HepG2 (cell line): Measurements from ENCODE around the gene EZH1. TPM values are rescaled to one million over a fixed set of nuclear protein-coding genes. Genes with fewer than 3 reads are reported as not detected.

Experiments
- ARNT2 ChIP-seq: sonication (generic); formaldehyde crosslinking; IDR thresholded peaks from 2 replicates; pipeline ENCODE4 v1.8.0; 2022; ENCODE audit warnings: mild to moderate bottlenecking, low read depth, missing genetic modification reagents, moderate library complexity
- ATF7 ChIP-seq, 2 experiments: fragments of 450-650 bp in 1 of 2; sonication (generic) in 1 of 2; formaldehyde crosslinking in 1 of 2; IDR thresholded peaks; 2 replicates each; pipeline versions ENCODE4 v1.4.0 to v1.6.1; 2016 to 2020; ENCODE audit warnings: antibody characterized with exemption in 1 of 2, mild to moderate bottlenecking in 1 of 2, missing genetic modification reagents in 1 of 2
- BORCS8-MEF2B ChIP-seq: sonication (generic); formaldehyde crosslinking; IDR thresholded peaks from 2 replicates; pipeline ENCODE4 v1.8.0; 2022; ENCODE audit warnings: mild to moderate bottlenecking, missing genetic modification reagents
- CBX2 ChIP-seq, 2 experiments: fragments of 200-600 bp in 1 of 2; sonication (generic); formaldehyde crosslinking in 1 of 2; IDR thresholded peaks; 2 replicates each; pipeline versions ENCODE4 v1.7.0 to v1.8.1; 2018 to 2022; ENCODE audit warnings: low read depth in 2 of 2, low read length in 1 of 2, mild to moderate bottlenecking in 1 of 2, missing genetic modification reagents in 1 of 2
- CEBPB ChIP-seq: IDR thresholded peaks from 2 replicates; pipeline ENCODE4 v1.6.1; 2011; ENCODE audit warnings: low read depth, low read length, improper control_type of control experiment, borderline replicate concordance
- DR1 ChIP-seq: sonication (generic); formaldehyde crosslinking; IDR thresholded peaks from 2 replicates; pipeline ENCODE4 v1.8.0; 2021; ENCODE audit warnings: mild to moderate bottlenecking, missing genetic modification reagents, inconsistent platforms
- FOXK1 ChIP-seq: sonication (generic); formaldehyde crosslinking; IDR thresholded peaks from 2 replicates; pipeline ENCODE4 v1.4.0; 2020; ENCODE audit warnings: low read depth, missing genetic modification reagents, borderline replicate concordance
- PBX2 ChIP-seq: IDR thresholded peaks from 2 replicates; pipeline ENCODE4 v1.6.1; 2016; ENCODE audit warnings: control low read depth
- TAF1 ChIP-seq: sonication (generic); formaldehyde crosslinking; IDR thresholded peaks from 2 replicates; pipeline ENCODE4 v1.4.0; 2020; ENCODE audit warnings: missing genetic modification reagents
- ZBTB4 ChIP-seq: sonication (generic); formaldehyde crosslinking; IDR thresholded peaks from 2 replicates; pipeline ENCODE4 v1.4.0; 2020; ENCODE audit warnings: missing genetic modification reagents, mild to moderate bottlenecking, borderline replicate concordance
- ZBTB7B ChIP-seq: sonication (generic); formaldehyde crosslinking; IDR thresholded peaks from 2 replicates; pipeline ENCODE4 v1.4.0; 2020; ENCODE audit warnings: missing genetic modification reagents
- ZFP1 ChIP-seq: IDR thresholded peaks from 2 replicates; pipeline ENCODE4 v1.6.1; 2016
- ZFP36L2 ChIP-seq: sonication (generic); formaldehyde crosslinking; IDR thresholded peaks from 2 replicates; pipeline ENCODE4 v1.4.0; 2020; ENCODE audit warnings: missing genetic modification reagents
- ZFP82 ChIP-seq: sonication (generic); formaldehyde crosslinking; IDR thresholded peaks from 2 replicates; pipeline ENCODE4 v1.5.1; 2020; ENCODE audit warnings: mild to moderate bottlenecking, missing genetic modification reagents, borderline replicate concordance
- ZNF180 ChIP-seq: sonication (generic); formaldehyde crosslinking; IDR thresholded peaks from 2 replicates; pipeline ENCODE4 v1.4.0; 2020; ENCODE audit warnings: low read depth, missing genetic modification reagents, borderline replicate concordance
- ZNF276 ChIP-seq: sonication (generic); formaldehyde crosslinking; IDR thresholded peaks from 2 replicates; pipeline ENCODE4 v1.4.0; 2020; ENCODE audit warnings: mild to moderate bottlenecking, low read depth, missing genetic modification reagents
- ZNF562 ChIP-seq: sonication (generic); formaldehyde crosslinking; IDR thresholded peaks from 2 replicates; pipeline ENCODE4 v1.8.0; 2022; ENCODE audit warnings: missing genetic modification reagents, borderline replicate concordance
- ZSCAN25 ChIP-seq: sonication (generic); formaldehyde crosslinking; IDR thresholded peaks from 2 replicates; pipeline ENCODE4 v1.8.0; 2022; ENCODE audit warnings: mild to moderate bottlenecking, missing genetic modification reagents
- polyA plus RNA-seq, 8 experiments: library from polyadenylated mRNA; depleted of rRNA in 3 of 8; stranded (reverse) in 7 of 8; unstranded in 1 of 8; fragments of >200 nt; fragmentation: Illumina TruSeq in 4 of 8; extraction: Trizol in 4 of 8; gene quantifications; 2 replicates each; pipeline versions ENCODE4 v1.2.1 to v1.2.3, GENCODE V29; 2011 to 2016; ENCODE audit warnings: low read depth in 4 of 8, missing spikeins in 1 of 8, mixed read lengths in 1 of 8; ENCODE audit not compliant: insufficient read depth in 1 of 8
- total RNA-seq, 5 experiments: library from RNA; depleted of rRNA; stranded (reverse); fragments of >200 nt; fragmentation: Illumina TruSeq; extraction: Trizol; gene quantifications; 2 replicates each; pipeline ENCODE4 v1.2.3, GENCODE V29; 2016; ENCODE audit warnings: low read depth in 1 of 5

EZH1 gene
- total and polyA plus RNA-seq, 2 of the 13 experiments (the other 11 are each of a cell fraction or from before 2014, with no cell fraction given), result 11.6 to 24.0 TPM

DNA sequence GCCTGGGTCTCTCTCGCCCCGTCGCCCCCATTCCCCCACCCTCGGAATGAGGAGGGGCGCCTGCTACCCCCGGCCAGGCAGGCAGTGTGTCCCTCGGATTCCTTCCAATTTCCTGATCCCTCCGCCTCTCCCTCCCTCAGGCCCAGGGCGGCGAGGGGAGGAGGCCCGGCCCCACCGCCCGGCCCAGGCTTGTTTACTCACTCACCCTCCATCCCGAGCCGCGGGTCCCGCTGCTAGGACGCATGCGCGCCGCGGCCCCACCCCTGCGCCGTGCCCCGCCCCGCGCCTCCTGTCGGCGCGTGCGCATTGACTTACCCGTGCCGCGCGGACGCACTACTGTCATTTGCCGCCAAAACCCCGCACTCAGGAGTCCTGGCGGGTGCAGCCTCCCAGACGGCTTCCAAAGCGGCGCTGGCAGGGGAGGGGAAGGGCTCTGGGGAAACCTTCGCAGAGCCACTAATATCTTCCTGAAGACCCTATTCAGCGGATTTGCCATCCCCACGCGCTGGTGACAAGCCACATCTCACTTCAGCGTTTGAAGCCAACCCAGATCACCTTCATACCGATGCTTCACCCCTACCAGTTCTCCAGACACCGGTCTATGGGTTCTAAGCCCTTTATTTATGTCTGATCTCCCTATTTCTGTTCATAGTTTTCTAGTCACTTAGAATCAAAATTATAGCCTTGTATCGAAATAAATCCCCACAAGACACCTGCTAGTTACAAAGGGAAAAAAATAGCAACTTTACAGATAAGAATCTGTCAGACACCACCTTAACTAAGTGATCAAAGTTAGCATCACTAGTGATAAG is at the start of gene EZH1 (continued):
- TF ChIP-seq ZBTB7B (CRISPR knock-in tag), result no peak; the same call in 1 of the 2 replicates
- TF ChIP-seq ZFP36L2, result peak; percentile 31; the same call in 1 of the 2 replicates
- TF ChIP-seq ZBTB4 (CRISPR knock-in tag), result peak; percentile 49; the same call in 1 of the 2 replicates
- no peak for TF ChIP-seq CEBPB
- TF ChIP-seq DR1, result peak; percentile 58
- no peak for TF ChIP-seq ZNF562 (CRISPR knock-in tag)
- no peak for TF ChIP-seq ZNF180 (CRISPR knock-in tag)
- TF ChIP-seq PBX2, result no peak
- TF ChIP-seq ZNF276 (CRISPR knock-in tag), result peak; percentile 94; the same call in 1 of the 2 replicates
- TF ChIP-seq ZFP82 (CRISPR knock-in tag), result peak; percentile 63
- no peak for TF ChIP-seq CBX2 (IDR thresholded peaks at IDR 0.05; ENCODE audit: low read depth, low read length)
- TF ChIP-seq CBX2 (CRISPR knock-in tag; IDR thresholded peaks at IDR 0.05; ENCODE audit: low read depth), result no peak
- peak; percentile 91 for TF ChIP-seq FOXK1 (CRISPR knock-in tag)
- peak; percentile 98 for TF ChIP-seq BORCS8-MEF2B (CRISPR knock-in tag)
- TF ChIP-seq ZSCAN25 (CRISPR knock-in tag), result peak; percentile 78
- no peak for TF ChIP-seq ZFP1 (CRISPR knock-in tag)
- TF ChIP-seq ATF7 (IDR thresholded peaks at IDR 0.05), result no peak
- peak; percentile 63; the same call in 1 of the 2 replicates for TF ChIP-seq ATF7 (CRISPR knock-in tag; IDR thresholded peaks at IDR 0.05)
- TF ChIP-seq TAF1 (CRISPR knock-in tag), result peak; percentile 93
- TF ChIP-seq ARNT2 (CRISPR knock-in tag), result peak; percentile 84
